HepG2 (cell line): ENCODE data around the gene LCK. TPM values are rescaled to one million over a fixed set of nuclear protein-coding genes. Genes with fewer than 3 reads are reported as not detected.
A peak's percentile ranks its signal among the peaks of the same experiment; 100 is the strongest.

Experiments used
- ATF5 ChIP-seq: sonication (generic); formaldehyde crosslinking; IDR thresholded peaks from 2 replicates; pipeline ENCODE4 v1.4.0; 2020; ENCODE audit warnings: mild to moderate bottlenecking, low read depth, missing genetic modification reagents
- HDAC6 ChIP-seq: fragments of 200-600 bp; sonication (generic); IDR thresholded peaks from 2 replicates; pipeline ENCODE4 v1.7.0; 2017; ENCODE audit warnings: mild to moderate bottlenecking, antibody characterized with exemption, low read length, low read depth
- HNRNPK ChIP-seq: fragments of 200-400 bp; formaldehyde crosslinking; IDR thresholded peaks from 2 replicates; pipeline ENCODE4 v1.6.1; 2018; ENCODE audit warnings: low read length, low read depth, moderate library complexity, mild to moderate bottlenecking; ENCODE audit not compliant: poor library complexity, severe bottlenecking
- HNRNPUL1 ChIP-seq: fragments of 200-400 bp; formaldehyde crosslinking; IDR thresholded peaks from 2 replicates; pipeline ENCODE4 v1.6.1; 2017; ENCODE audit warnings: low read depth, mild to moderate bottlenecking, low read length, moderate library complexity
- MAFG ChIP-seq: sonication (generic); formaldehyde crosslinking; IDR thresholded peaks from 2 replicates; pipeline ENCODE4 v1.5.1; 2020; ENCODE audit warnings: mild to moderate bottlenecking, missing genetic modification reagents
- MLX ChIP-seq: IDR thresholded peaks from 2 replicates; pipeline ENCODE4 v1.6.1; 2016
- PLRG1 ChIP-seq: fragments of 450-650 bp; conservative IDR thresholded peaks from 2 replicates; pipeline ENCODE4 v1.6.1; 2016
- POLR2A ChIP-seq, 2 experiments: IDR thresholded peaks; 2 replicates each; pipeline ENCODE4 v1.6.1; 2011; ENCODE audit warnings: low read depth in 2 of 2, low read length in 2 of 2, mild to moderate bottlenecking in 1 of 2, moderate library complexity in 1 of 2; ENCODE audit not compliant: insufficient read depth in 1 of 2
- PREB ChIP-seq: sonication (generic); formaldehyde crosslinking; IDR thresholded peaks from 2 replicates; pipeline ENCODE4 v1.4.0; 2020; ENCODE audit warnings: missing genetic modification reagents
- REPIN1 ChIP-seq: sonication (generic); formaldehyde crosslinking; IDR thresholded peaks from 2 replicates; pipeline ENCODE4 v1.8.0; 2022; ENCODE audit warnings: missing genetic modification reagents, low read depth, mild to moderate bottlenecking, borderline replicate concordance
- ZNF232 ChIP-seq: sonication (generic); formaldehyde crosslinking; IDR thresholded peaks from 2 replicates; pipeline ENCODE4 v1.4.0; 2020; ENCODE audit warnings: missing genetic modification reagents, borderline replicate concordance
- ZNF256 ChIP-seq: sonication (generic); formaldehyde crosslinking; conservative IDR thresholded peaks from 2 replicates; pipeline ENCODE4 v1.4.0; 2020; ENCODE audit warnings: missing genetic modification reagents
- ZNF331 ChIP-seq: sonication (generic); formaldehyde crosslinking; IDR thresholded peaks from 2 replicates; pipeline ENCODE4 v1.4.0; 2020; ENCODE audit warnings: missing genetic modification reagents
- ZNF484 ChIP-seq: sonication (generic); formaldehyde crosslinking; IDR thresholded peaks from 2 replicates; pipeline ENCODE4 v1.5.1; 2020; ENCODE audit warnings: mild to moderate bottlenecking, low read depth, missing genetic modification reagents, borderline replicate concordance
- ZNF781 ChIP-seq: sonication (generic); formaldehyde crosslinking; IDR thresholded peaks from 2 replicates; pipeline ENCODE4 v1.5.1; 2020; ENCODE audit warnings: borderline replicate concordance, mild to moderate bottlenecking, missing genetic modification reagents; ENCODE audit errors: not compliant biosample characterization
- ZSCAN30 ChIP-seq: sonication (generic); formaldehyde crosslinking; IDR thresholded peaks from 2 replicates; pipeline ENCODE4 v1.5.0; 2020; ENCODE audit warnings: mild to moderate bottlenecking, missing genetic modification reagents
- ZSCAN9 ChIP-seq: IDR thresholded peaks from 2 replicates; pipeline ENCODE4 v1.6.1; 2016; ENCODE audit warnings: borderline replicate concordance
- polyA plus RNA-seq, 8 experiments: library from polyadenylated mRNA; depleted of rRNA in 3 of 8; stranded (reverse) in 7 of 8; unstranded in 1 of 8; fragments of >200 nt; fragmentation: Illumina TruSeq in 4 of 8; extraction: Trizol in 4 of 8; gene quantifications; 2 replicates each; pipeline versions ENCODE4 v1.2.1 to v1.2.3, GENCODE V29; 2011 to 2016; ENCODE audit warnings: low read depth in 4 of 8, missing spikeins in 1 of 8, mixed read lengths in 1 of 8; ENCODE audit not compliant: insufficient read depth in 1 of 8
- total RNA-seq, 5 experiments: library from RNA; depleted of rRNA; stranded (reverse); fragments of >200 nt; fragmentation: Illumina TruSeq; extraction: Trizol; gene quantifications; 2 replicates each; pipeline ENCODE4 v1.2.3, GENCODE V29; 2016; ENCODE audit warnings: low read depth in 1 of 5
- TF ChIP-seq, protein P1 (sequence below): sonication (generic); formaldehyde crosslinking; conservative IDR thresholded peaks from 2 replicates; pipeline ENCODE4 v1.4.0; 2020; ENCODE audit warnings: missing genetic modification reagents
- TF ChIP-seq, protein P2 (sequence below): sonication (generic); formaldehyde crosslinking; IDR thresholded peaks from 2 replicates; pipeline ENCODE4 v1.5.0; 2020; ENCODE audit warnings: mild to moderate bottlenecking, missing genetic modification reagents
- TF ChIP-seq, protein P3 (sequence below): IDR thresholded peaks from 2 replicates; pipeline ENCODE4 v1.6.1; 2016; ENCODE audit warnings: low read depth, control low read depth

The LCK gene
- total and polyA plus RNA-seq, 2 of the 13 experiments (the other 11 are each of a cell fraction or from before 2014, with no cell fraction given): 0.93 to 1.8 TPM

DNA sequence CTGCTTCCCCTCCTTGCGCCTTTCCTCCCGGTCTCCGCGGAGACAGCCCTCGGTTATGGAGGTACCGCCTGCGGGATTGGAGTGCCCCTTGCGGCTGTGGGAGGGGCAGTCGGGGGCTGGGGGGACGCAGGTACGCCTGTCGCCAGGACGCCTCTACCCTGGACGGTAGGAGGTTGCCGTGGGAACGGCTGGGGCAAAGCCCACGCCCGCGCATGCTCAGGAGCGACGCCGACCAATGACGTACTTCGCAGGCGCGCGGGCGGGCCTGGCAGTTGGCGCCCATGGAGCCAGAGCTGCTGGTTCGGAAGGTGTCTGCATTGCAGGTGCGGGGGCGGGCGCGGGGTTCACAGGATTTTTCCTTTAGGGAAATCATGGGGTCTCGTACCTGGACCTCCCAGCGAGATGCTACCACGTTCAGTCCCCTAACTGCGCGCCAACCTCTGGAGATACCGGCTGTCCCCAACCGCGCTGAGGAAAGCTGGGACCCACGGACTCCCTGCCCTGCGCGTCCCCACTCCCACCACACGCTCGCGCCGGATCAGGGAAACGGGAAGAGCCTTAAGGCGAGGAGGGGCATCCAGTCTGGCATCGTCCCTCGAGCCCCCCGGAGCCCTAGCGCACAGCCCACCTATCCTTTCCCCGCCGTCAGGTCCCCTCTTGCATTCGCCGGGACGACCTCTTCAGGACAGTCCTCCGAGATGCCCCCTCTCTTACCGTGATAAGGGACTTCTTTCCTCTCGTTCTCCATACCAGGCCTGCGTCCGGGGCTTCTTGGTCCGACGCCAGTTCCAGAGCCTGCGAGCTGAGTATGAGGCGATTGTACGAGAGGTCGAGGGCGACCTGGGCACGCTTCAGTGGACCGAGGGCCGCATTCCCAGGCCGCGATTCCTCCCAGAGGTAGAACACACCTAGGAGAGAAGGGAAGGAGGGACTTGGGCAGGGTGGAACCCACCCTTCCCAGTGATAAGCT is 45.4 kb upstream of the LCK start, which contains the start of gene IQCC (continued):
- TF ChIP-seq, protein P1, sequence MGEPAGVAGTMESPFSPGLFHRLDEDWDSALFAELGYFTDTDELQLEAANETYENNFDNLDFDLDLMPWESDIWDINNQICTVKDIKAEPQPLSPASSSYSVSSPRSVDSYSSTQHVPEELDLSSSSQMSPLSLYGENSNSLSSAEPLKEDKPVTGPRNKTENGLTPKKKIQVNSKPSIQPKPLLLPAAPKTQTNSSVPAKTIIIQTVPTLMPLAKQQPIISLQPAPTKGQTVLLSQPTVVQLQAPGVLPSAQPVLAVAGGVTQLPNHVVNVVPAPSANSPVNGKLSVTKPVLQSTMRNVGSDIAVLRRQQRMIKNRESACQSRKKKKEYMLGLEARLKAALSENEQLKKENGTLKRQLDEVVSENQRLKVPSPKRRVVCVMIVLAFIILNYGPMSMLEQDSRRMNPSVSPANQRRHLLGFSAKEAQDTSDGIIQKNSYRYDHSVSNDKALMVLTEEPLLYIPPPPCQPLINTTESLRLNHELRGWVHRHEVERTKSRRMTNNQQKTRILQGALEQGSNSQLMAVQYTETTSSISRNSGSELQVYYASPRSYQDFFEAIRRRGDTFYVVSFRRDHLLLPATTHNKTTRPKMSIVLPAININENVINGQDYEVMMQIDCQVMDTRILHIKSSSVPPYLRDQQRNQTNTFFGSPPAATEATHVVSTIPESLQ (CRISPR knock-in tag): no peak
- TF ChIP-seq, protein P2, sequence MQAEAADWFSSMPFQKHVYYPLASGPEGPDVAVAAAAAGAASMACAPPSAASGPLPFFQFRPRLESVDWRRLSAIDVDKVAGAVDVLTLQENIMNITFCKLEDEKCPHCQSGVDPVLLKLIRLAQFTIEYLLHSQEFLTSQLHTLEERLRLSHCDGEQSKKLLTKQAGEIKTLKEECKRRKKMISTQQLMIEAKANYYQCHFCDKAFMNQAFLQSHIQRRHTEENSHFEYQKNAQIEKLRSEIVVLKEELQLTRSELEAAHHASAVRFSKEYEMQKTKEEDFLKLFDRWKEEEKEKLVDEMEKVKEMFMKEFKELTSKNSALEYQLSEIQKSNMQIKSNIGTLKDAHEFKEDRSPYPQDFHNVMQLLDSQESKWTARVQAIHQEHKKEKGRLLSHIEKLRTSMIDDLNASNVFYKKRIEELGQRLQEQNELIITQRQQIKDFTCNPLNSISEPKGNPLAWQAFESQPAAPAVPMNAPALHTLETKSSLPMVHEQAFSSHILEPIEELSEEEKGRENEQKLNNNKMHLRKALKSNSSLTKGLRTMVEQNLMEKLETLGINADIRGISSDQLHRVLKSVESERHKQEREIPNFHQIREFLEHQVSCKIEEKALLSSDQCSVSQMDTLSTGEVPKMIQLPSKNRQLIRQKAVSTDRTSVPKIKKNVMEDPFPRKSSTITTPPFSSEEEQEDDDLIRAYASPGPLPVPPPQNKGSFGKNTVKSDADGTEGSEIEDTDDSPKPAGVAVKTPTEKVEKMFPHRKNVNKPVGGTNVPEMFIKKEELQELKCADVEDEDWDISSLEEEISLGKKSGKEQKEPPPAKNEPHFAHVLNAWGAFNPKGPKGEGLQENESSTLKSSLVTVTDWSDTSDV: 0 out of 2 replicates have a peak, but pooled peaks have one; percentile 51
- TF ChIP-seq ZSCAN9 (CRISPR knock-in tag) (peak; percentile 29; the same call in 1 of the 2 replicates), HDAC6 (no peak), ZNF256 (CRISPR knock-in tag) (no peak), REPIN1 (CRISPR knock-in tag) (no peak), ZNF331 (CRISPR knock-in tag) (no peak; the same call in 1 of the 2 replicates), ZNF781 (no peak), ZNF484 (CRISPR knock-in tag) (no peak), ZNF232 (CRISPR knock-in tag) (no peak), ZSCAN30 (CRISPR knock-in tag) (no peak), MAFG (CRISPR knock-in tag) (no peak), PLRG1 (no peak), MLX (CRISPR knock-in tag) (no peak), POLR2A (IDR thresholded peaks at IDR 0.05; ENCODE audit: insufficient read depth in 1 of 2, low read depth in 2 of 2, low read length in 2 of 2) (peak; percentile 64 to 78), HNRNPUL1 (no peak), HNRNPK (no peak), PREB (CRISPR knock-in tag) (no peak), ATF5 (CRISPR knock-in tag) (no peak)
- TF ChIP-seq, protein P3, sequence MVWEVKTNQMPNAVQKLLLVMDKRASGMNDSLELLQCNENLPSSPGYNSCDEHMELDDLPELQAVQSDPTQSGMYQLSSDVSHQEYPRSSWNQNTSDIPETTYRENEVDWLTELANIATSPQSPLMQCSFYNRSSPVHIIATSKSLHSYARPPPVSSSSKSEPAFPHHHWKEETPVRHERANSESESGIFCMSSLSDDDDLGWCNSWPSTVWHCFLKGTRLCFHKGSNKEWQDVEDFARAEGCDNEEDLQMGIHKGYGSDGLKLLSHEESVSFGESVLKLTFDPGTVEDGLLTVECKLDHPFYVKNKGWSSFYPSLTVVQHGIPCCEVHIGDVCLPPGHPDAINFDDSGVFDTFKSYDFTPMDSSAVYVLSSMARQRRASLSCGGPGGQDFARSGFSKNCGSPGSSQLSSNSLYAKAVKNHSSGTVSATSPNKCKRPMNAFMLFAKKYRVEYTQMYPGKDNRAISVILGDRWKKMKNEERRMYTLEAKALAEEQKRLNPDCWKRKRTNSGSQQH: peak; percentile 52; the same call in 1 of the 2 replicates
